Tibial nerve (tissue), 4 donors: Measurements from ENCODE around the gene SMIM31. TPM values are rescaled to one million over a fixed set of nuclear protein-coding genes. Genes with fewer than 3 reads are reported as not detected.

ENCODE experiments used
- DNase-seq, 2 donors: peaks; one replicate each; pipeline ENCODE4 v3.0.0-alpha.2; 2019; ENCODE audit warnings: low spot score in 2 of 2
- H3K27ac ChIP-seq, 4 donors: fragments of 200-600 bp; sonication (generic) in 3 of 4; one replicate each; pipeline ENCODE4 v1.5.1; 2017 to 2019; ENCODE audit warnings: mild to moderate bottlenecking in 1 of 4
- H3K27me3 ChIP-seq, 2 donors: fragments of 200-600 bp; sonication (generic) in 1 of 2; one replicate each; pipeline versions ENCODE4 v1.5.1 to v1.6.0; 2017 to 2019
- H3K36me3 ChIP-seq, 3 donors: fragments of 200-600 bp; sonication (generic); one replicate each; pipeline ENCODE4 v1.5.1; 2018 to 2019
- H3K4me1 ChIP-seq, 4 donors: fragments of 200-600 bp; sonication (generic) in 3 of 4; one replicate each; pipeline ENCODE4 v1.5.1; 2017 to 2019
- H3K4me3 ChIP-seq, 4 donors: fragments of 200-600 bp; sonication (generic) in 3 of 4; one replicate each; pipeline ENCODE4 v1.5.1; 2017 to 2019; ENCODE audit warnings: mild to moderate bottlenecking in 1 of 4, moderate library complexity in 1 of 4
- H3K9me3 ChIP-seq, 4 donors: fragments of 200-600 bp; sonication (generic) in 3 of 4; one replicate each; pipeline ENCODE4 v1.5.1; 2017 to 2019
- CTCF ChIP-seq, 5 experiments: fragments of 200-600 bp in 3 of 5; fragments of 450-650 bp in 2 of 5; sonication (generic) in 3 of 5; IDR thresholded peaks; one replicate each; pipeline ENCODE4 v1.5.1; 2016 to 2019; ENCODE audit warnings: antibody characterized with exemption in 5 of 5, mild to moderate bottlenecking in 3 of 5, moderate library complexity in 2 of 5
- EP300 ChIP-seq, 2 donors: sonication (generic); formaldehyde crosslinking; IDR thresholded peaks; one replicate each; pipeline ENCODE4 v1.6.1; 2017; ENCODE audit warnings: antibody characterized with exemption in 2 of 2, mild to moderate bottlenecking in 1 of 2
- POLR2A ChIP-seq, 2 donors: fragments of 450-650 bp; IDR thresholded peaks; one replicate each; pipeline ENCODE4 v1.6.1; 2017; ENCODE audit warnings: antibody characterized with exemption in 2 of 2, mild to moderate bottlenecking in 2 of 2, moderate library complexity in 2 of 2
- whole genome bisulfite sequencing, 2 donors: methylation state at CpG; one replicate each; pipeline ENCODE4 v1.1.5; 2018; 5-methylcytosine and 5-hydroxymethylcytosine counted together
- total RNA-seq, 4 donors: library from RNA; depleted of rRNA; stranded (reverse); fragments of >200 nt; gene quantifications; one replicate each; pipeline ENCODE4 v1.1.0, GENCODE V29; 2016

Gene SMIM31
- total RNA-seq, 4 donors from 2014 or later = not detected

- TF ChIP-seq POLR2A (IDR thresholded peaks at IDR 0.05) (no peak), CTCF (IDR thresholded peaks at IDR 0.05) (no peak), EP300 (IDR thresholded peaks at IDR 0.05) (no peak)
- Histone ChIP-seq H3K27me3 (no peaks in the 10 kb centered on the region), H3K27ac (no peak overlapping the region), H3K9me3 (no peaks in the 10 kb centered on the region), H3K36me3 (no peaks in the 10 kb centered on the region), H3K4me1 (no peaks in the 10 kb centered on the region), H3K4me3 (no peak overlapping the region)
- WGBS, 2 donors = 58% methylated on average over 2 of the region's 2 CpGs
- no peak for DNase-seq
Observed at GRCh38 chr4:164799410-164799809, 45.5 kb downstream of the SMIM31 start.

- WGBS, 2 donors = 82 to 83% methylated on average over 4 of the region's 4 CpGs
- Histone ChIP-seq H3K36me3 (no peaks in the 10 kb centered on the region), H3K4me1 (no peaks in the 10 kb centered on the region), H3K4me3 (no peak overlapping the region), H3K27ac (no peak overlapping the region), H3K27me3 (no peaks in the 10 kb centered on the region), H3K9me3 (no peaks in the 10 kb centered on the region)
- DNase-seq = no peak
- TF ChIP-seq CTCF (IDR thresholded peaks at IDR 0.05) (no peak), POLR2A (IDR thresholded peaks at IDR 0.05) (no peak)
Observed at GRCh38 chr4:164800786-164801185, 46.9 kb downstream of the SMIM31 start.

GRCh38 chr4:164802301-164802901, 48.5 kb downstream of the SMIM31 start:
- Histone ChIP-seq H3K9me3 (no peaks in the 10 kb centered on the region), H3K4me1 (no peaks in the 10 kb centered on the region), H3K4me3 (no peak overlapping the region), H3K27me3 (no peaks in the 10 kb centered on the region), H3K36me3 (no peaks in the 10 kb centered on the region), H3K27ac (no peak overlapping the region)
- DNase-seq = no peak
- TF ChIP-seq POLR2A (IDR thresholded peaks at IDR 0.05) (no peak), EP300 (IDR thresholded peaks at IDR 0.05) (no peak), CTCF (IDR thresholded peaks at IDR 0.05) (no peak)
- 91 to 97% methylated on average over 3 of the region's 3 CpGs for WGBS, 2 donors

- Histone ChIP-seq H3K36me3 (no peaks in the 10 kb centered on the region), H3K27me3 (no peaks in the 10 kb centered on the region), H3K9me3 (no peaks in the 10 kb centered on the region), H3K4me1 (no peaks in the 10 kb centered on the region), H3K27ac (no peak overlapping the region), H3K4me3 (no peak overlapping the region)
- no peak for DNase-seq
- no peak for TF ChIP-seq CTCF (IDR thresholded peaks at IDR 0.05)
- no peak for TF ChIP-seq EP300 (IDR thresholded peaks at IDR 0.05)
- TF ChIP-seq POLR2A (IDR thresholded peaks at IDR 0.05) = no peak
- 92 to 95% methylated on average over 8 of the region's 8 CpGs for WGBS, 2 donors
Observed at GRCh38 chr4:164803702-164804101, 49.8 kb downstream of the SMIM31 start.

- TF ChIP-seq POLR2A (IDR thresholded peaks at IDR 0.05) = no peak
- TF ChIP-seq CTCF (IDR thresholded peaks at IDR 0.05) = no peak
- no peak for TF ChIP-seq EP300 (IDR thresholded peaks at IDR 0.05)
- 55 to 61% methylated on average over 12 of the region's 12 CpGs for WGBS, 2 donors
- no peaks in the 10 kb centered on the region for H3K27me3 ChIP-seq
Observed at GRCh38 chr4:164807611-164808010, 53.7 kb downstream of the SMIM31 start.

More at GRCh38 chr4:164807611-164808010, 53.7 kb downstream of the SMIM31 start:
- no peaks in the 10 kb centered on the region for H3K36me3 ChIP-seq
- no peaks in the 10 kb centered on the region for H3K9me3 ChIP-seq
- no peak overlapping the region for H3K4me3 ChIP-seq
- DNase-seq = no peak
- H3K27ac ChIP-seq = no peak overlapping the region
- H3K4me1 ChIP-seq = no peaks in the 10 kb centered on the region
